Esophagus squamous epithelium (tissue), 4 donors: ENCODE measurements around the gene FBXL7.

Experiments used
- CTCF ChIP-seq, 6 experiments: fragments of 450-650 bp in 4 of 6; fragments of 200-600 bp in 2 of 6; sonication (generic) in 2 of 6; IDR thresholded peaks; one replicate each; pipeline ENCODE4 v1.5.1; 2016 to 2019; ENCODE audit warnings: antibody characterized with exemption in 6 of 6, mild to moderate bottlenecking in 4 of 6, moderate library complexity in 4 of 6
- POLR2A ChIP-seq, 4 donors: fragments of 450-650 bp; IDR thresholded peaks; one replicate each; pipeline ENCODE4 v1.6.1; 2017; ENCODE audit warnings: antibody characterized with exemption in 4 of 4, mild to moderate bottlenecking in 4 of 4, moderate library complexity in 3 of 4

- TF ChIP-seq CTCF (IDR thresholded peaks at IDR 0.05) (no peak), POLR2A (IDR thresholded peaks at IDR 0.05) (no peak)
Observed at GRCh38 chr5:15727375-15727774, 227.4 kb downstream of the FBXL7 start.
